ENCODE data around the gene CD180. TPM values are rescaled to one million over a fixed set of nuclear protein-coding genes. Genes with fewer than 3 reads are reported as not detected.
A peak's percentile ranks its signal among the peaks of the same experiment; 100 is the strongest.
"Not testable (repeated sequence)": the region's sequence is repeated elsewhere in the genome, so short reads cannot be mapped to it uniquely, and the experiment has no call there.

CD180 gene
- total and polyA plus RNA-seq, 9 donors = 0.66 to 1.7 (median 0.88) TPM

DNA sequence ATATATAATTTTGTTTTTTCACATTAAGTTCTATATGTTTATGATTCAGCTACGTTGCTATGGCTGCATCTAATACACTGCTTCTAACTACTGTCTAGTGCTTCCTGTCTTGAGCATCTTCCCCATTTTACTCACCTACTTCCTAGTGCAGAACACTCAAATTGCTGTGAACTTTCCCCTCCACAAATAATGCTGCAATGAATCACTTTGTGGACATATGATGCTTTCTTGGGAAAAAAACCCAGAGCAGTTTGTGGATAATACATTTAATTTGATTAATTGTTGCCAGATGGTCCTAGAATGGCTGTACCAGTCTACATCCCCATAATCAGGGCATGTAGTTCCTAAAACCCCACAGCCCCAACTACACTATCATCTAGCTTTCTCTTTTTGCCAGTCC lies 18.5 kb downstream of the CD180 start:
- no peaks in the 10 kb centered on the region for H3K27me3 ChIP-seq (ENCODE audit: control insufficient read depth, insufficient read depth, low read length)
- H3K9me3 ChIP-seq (replicated peaks; ENCODE audit: control insufficient read depth, low read depth, low read length) = peaks cover 2% of the 10 kb centered on the region
- no peak overlapping the region for H3K27ac ChIP-seq (ENCODE audit: low read length)
- no CpG with 5 or more reads among the region's 1 CpG for WGBS (ENCODE audit: insufficient coverage)
- DNase-seq = no peak
- H3K4me3 ChIP-seq (ENCODE audit: low read length) = no peak overlapping the region
- no peaks in the 10 kb centered on the region for H3K36me3 ChIP-seq (ENCODE audit: control insufficient read depth, insufficient read depth, low read length)
- H3K4me1 ChIP-seq (ENCODE audit: control insufficient read depth, insufficient read depth, low read length) = peaks cover 10% of the 10 kb centered on the region

DNA sequence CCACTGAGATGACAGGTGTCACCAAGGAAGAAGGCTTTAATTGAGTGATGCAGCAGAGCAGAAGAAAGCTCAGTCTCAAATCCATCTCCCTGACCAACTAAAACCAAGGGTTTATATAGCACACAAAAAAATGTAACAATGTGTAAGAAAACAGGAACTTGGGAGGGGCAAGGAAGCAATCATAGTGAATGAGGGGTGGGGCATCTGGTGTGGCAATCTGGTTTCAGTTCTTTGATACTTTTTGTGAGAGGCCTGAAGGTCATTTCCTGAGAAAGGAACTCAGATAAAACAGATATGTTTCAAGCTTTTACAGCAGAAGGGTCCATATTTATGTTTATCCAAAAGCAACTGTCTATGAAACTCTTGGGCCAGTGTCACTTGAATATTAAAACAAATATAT lies 19.7 kb downstream of the CD180 start:
- Histone ChIP-seq H3K4me1 (ENCODE audit: control insufficient read depth, insufficient read depth, low read length) (peaks cover 5% of the 10 kb centered on the region), H3K36me3 (ENCODE audit: control insufficient read depth, insufficient read depth, low read length) (no peaks in the 10 kb centered on the region), H3K9me3 (replicated peaks; ENCODE audit: control insufficient read depth, low read depth, low read length) (peaks cover 2% of the 10 kb centered on the region), H3K27me3 (ENCODE audit: control insufficient read depth, insufficient read depth, low read length) (no peaks in the 10 kb centered on the region), H3K4me3 (ENCODE audit: low read length) (no peak overlapping the region), H3K27ac (ENCODE audit: low read length) (no peak overlapping the region)
- no peak for DNase-seq

DNA sequence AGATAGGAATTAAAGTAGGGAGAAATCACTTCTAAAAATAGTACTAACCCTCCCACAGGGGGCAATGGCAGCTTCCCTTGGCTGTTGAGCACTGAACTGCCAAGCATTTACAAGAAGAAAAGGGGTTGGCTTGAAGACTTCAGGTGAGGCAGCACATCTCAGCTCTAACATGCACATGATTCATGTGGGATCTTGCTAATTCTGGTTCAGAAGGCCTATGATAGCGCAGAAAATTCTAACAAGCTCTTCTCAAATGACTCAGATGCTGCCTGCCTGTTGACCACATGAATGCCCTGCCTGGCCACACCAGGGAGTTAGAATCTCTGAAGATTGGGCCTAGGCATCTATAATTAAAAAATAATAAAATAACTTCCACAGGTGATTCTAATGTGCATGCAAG lies 22.6 kb downstream of the CD180 start:
- Histone ChIP-seq H3K4me1 (ENCODE audit: control insufficient read depth, insufficient read depth, low read length) (no peaks in the 10 kb centered on the region), H3K4me3 (ENCODE audit: low read length) (no peak overlapping the region), H3K9me3 (replicated peaks; ENCODE audit: control insufficient read depth, low read depth, low read length) (peaks cover 2% of the 10 kb centered on the region), H3K27ac (ENCODE audit: low read length) (no peak overlapping the region), H3K36me3 (ENCODE audit: control insufficient read depth, insufficient read depth, low read length) (no peaks in the 10 kb centered on the region), H3K27me3 (ENCODE audit: control insufficient read depth, insufficient read depth, low read length) (no peaks in the 10 kb centered on the region)
- no CpG with 5 or more reads among the region's 1 CpG for WGBS (ENCODE audit: insufficient coverage)
- DNase-seq = no peak

DNA sequence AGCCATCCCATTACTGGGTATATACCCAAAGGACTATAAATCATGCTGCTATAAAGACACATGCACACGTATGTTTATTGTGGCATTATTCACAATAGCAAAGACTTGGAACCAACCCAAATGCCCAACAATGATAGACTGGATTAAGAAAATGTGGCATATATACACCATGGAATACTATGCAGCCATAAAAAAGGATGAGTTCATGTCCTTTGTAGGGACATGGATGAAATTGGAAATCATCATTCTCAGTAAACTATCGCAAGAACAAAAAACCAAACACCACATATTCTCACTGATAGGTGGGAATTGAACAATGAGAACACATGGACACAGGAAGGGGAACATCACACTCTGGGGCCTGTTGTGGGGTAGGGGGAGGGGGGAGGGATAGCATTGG lies 23.2 kb downstream of the CD180 start:
- WGBS (ENCODE audit: insufficient coverage) = no CpG with 5 or more reads among the region's 2 CpGs

DNA sequence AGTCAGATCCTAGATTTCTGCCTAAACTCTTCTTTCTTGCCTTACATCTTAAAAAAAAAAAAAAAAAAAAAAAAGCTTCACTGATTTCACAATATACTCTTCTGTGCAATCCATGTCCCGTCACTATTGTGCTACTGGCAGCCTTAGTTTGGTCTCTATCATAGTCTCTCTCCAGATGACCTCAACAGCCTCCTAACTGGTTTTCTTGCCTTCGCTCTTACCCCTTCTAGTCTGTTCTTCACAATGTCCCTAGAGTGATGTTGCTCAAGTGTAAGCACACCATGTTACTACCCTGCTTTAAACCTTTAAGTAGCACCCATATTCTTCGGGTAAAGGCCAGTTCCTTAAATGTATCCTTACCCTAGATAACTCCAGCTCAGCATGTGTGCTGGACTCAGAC lies 25.8 kb downstream of the CD180 start:
- Histone ChIP-seq H3K4me1 (ENCODE audit: control insufficient read depth, insufficient read depth, low read length) (peaks cover 9% of the 10 kb centered on the region), H3K27me3 (ENCODE audit: control insufficient read depth, insufficient read depth, low read length) (no peaks in the 10 kb centered on the region), H3K36me3 (ENCODE audit: control insufficient read depth, insufficient read depth, low read length) (peaks cover 12% of the 10 kb centered on the region), H3K9me3 (replicated peaks; ENCODE audit: control insufficient read depth, low read depth, low read length) (no peaks in the 10 kb centered on the region), H3K27ac (ENCODE audit: low read length) (no peak overlapping the region), H3K4me3 (ENCODE audit: low read length) (no peak overlapping the region)
- WGBS (ENCODE audit: insufficient coverage) = 90% methylated on average over 3 of the region's 3 CpGs
- no peak for DNase-seq

More for the DNA sequence above, 23.2 kb downstream of the CD180 start:
- not testable (repeated sequence) for H3K9me3 ChIP-seq (replicated peaks; ENCODE audit: control insufficient read depth, low read depth, low read length); H3K4me1 ChIP-seq (ENCODE audit: control insufficient read depth, insufficient read depth, low read length); H3K36me3 ChIP-seq (ENCODE audit: control insufficient read depth, insufficient read depth, low read length); H3K4me3 ChIP-seq (ENCODE audit: low read length); DNase-seq; H3K27ac ChIP-seq (ENCODE audit: low read length); H3K27me3 ChIP-seq (ENCODE audit: control insufficient read depth, insufficient read depth, low read length)

DNA sequence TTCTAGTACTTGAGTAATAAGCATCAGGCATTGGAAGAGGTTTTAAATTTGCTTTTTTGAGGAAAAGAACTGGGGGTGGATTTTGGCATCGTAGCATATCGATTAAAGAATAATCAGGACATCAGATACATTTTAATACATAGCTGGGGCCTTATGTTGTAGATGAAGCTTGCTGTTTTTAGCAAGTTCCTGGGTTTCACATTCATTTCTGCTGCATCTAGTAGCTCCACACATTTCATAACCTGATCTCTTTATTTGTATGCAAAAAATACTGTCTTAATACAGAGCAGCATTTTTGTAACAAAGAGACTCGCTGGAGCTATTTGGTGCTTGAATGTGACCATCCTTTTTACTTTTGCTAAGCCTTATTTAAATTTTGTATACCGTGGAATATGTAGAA lies 28.5 kb downstream of the CD180 start:
- Histone ChIP-seq H3K9me3 (replicated peaks; ENCODE audit: control insufficient read depth, low read depth, low read length) (no peaks in the 10 kb centered on the region), H3K4me1 (ENCODE audit: control insufficient read depth, insufficient read depth, low read length) (peaks cover 11% of the 10 kb centered on the region), H3K27ac (ENCODE audit: low read length) (no peak overlapping the region), H3K27me3 (ENCODE audit: control insufficient read depth, insufficient read depth, low read length) (no peaks in the 10 kb centered on the region), H3K4me3 (ENCODE audit: low read length) (no peak overlapping the region), H3K36me3 (ENCODE audit: control insufficient read depth, insufficient read depth, low read length) (peaks cover 38% of the 10 kb centered on the region)
- WGBS (ENCODE audit: insufficient coverage) = no CpG with 5 or more reads among the region's 4 CpGs
- no peak for DNase-seq

DNA sequence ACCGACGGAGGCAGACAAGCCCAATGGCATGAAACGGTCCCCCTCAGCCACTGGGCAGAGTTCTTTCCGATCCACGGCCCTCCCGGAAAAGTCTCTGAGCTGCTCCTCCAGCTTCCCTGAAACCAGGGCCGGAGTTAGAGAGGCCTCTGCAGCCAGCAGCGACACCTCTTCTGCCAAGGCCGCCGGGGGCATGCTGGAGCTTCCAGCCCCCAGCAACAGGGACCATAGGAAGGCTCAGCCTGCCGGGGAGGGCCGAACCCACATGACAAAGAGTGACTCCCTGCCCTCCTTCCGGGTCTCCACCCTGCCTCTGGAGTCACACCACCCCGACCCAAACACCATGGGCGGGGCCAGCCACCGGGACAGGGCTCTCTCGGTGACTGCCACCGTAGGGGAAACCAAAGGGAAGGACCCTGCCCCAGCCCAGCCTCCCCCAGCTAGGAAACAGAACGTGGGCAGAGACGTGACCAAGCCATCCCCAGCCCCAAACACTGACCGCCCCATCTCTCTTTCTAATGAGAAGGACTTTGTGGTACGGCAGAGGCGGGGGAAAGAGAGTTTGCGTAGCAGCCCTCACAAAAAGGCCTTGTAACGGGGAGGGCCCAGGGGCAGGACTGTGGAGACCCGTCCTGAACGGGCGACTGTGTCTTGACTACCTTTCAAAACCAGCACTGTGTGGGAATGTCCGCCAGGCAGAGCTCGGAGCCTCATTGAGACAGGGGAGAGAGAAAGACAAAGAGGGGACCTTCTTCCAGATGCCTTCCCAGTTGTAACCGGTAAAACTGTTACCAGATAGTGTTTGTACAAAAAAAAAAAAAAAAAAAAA lies 29.9 kb downstream of the CD180 start:
- H3K4me3 ChIP-seq (ENCODE audit: low read length) = peak overlapping the region; percentile 23
- H3K4me1 ChIP-seq (ENCODE audit: control insufficient read depth, insufficient read depth, low read length) = peaks cover 11% of the 10 kb centered on the region
- WGBS (ENCODE audit: insufficient coverage) = 50% methylated on average over 27 of the region's 31 CpGs
- peak overlapping the region; percentile 31 for H3K27ac ChIP-seq (ENCODE audit: low read length)
- H3K9me3 ChIP-seq (replicated peaks; ENCODE audit: control insufficient read depth, low read depth, low read length) = no peaks in the 10 kb centered on the region
- H3K36me3 ChIP-seq (ENCODE audit: control insufficient read depth, insufficient read depth, low read length) = peaks cover 47% of the 10 kb centered on the region
- DNase-seq = no peak
- H3K27me3 ChIP-seq (ENCODE audit: control insufficient read depth, insufficient read depth, low read length) = no peaks in the 10 kb centered on the region

DNA sequence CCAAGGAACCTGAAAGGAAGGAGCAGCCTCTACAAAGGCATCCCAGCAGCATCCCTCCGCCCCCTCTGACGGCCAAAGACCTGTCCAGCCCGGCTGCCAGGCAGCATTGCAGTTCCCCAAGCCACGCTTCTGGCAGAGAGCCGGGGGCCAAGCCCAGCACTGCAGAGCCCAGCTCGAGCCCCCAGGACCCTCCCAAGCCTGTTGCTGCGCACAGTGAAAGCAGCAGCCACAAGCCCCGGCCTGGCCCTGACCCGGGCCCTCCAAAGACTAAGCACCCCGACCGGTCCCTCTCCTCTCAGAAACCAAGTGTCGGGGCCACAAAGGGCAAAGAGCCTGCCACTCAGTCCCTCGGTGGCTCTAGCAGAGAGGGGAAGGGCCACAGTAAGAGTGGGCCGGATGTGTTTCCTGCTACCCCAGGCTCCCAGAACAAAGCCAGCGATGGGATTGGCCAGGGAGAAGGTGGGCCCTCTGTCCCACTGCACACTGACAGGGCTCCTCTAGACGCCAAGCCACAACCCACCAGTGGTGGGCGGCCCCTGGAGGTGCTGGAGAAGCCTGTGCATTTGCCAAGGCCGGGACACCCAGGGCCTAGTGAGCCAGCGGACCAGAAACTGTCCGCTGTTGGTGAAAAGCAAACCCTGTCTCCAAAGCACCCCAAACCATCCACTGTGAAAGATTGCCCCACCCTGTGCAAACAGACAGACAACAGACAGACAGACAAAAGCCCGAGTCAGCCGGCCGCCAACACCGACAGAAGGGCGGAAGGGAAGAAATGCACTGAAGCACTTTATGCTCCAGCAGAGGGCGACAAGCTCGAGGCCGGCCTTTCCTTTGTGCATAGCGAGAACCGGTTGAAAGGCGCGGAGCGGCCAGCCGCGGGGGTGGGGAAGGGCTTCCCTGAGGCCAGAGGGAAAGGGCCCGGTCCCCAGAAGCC lies 30.8 kb downstream of the CD180 start:
- no peaks in the 10 kb centered on the region for H3K27me3 ChIP-seq (ENCODE audit: control insufficient read depth, insufficient read depth, low read length)
- peak overlapping the region; percentile 31 for H3K27ac ChIP-seq (ENCODE audit: low read length)
- WGBS (ENCODE audit: insufficient coverage) = 42% methylated on average over 34 of the region's 36 CpGs
- DNase-seq = peak; percentile 91
- peaks cover 48% of the 10 kb centered on the region for H3K36me3 ChIP-seq (ENCODE audit: control insufficient read depth, insufficient read depth, low read length)
- peaks cover 11% of the 10 kb centered on the region for H3K4me1 ChIP-seq (ENCODE audit: control insufficient read depth, insufficient read depth, low read length)
- H3K9me3 ChIP-seq (replicated peaks; ENCODE audit: control insufficient read depth, low read depth, low read length) = no peaks in the 10 kb centered on the region
- peak overlapping the region; percentile 23 for H3K4me3 ChIP-seq (ENCODE audit: low read length)

DNA sequence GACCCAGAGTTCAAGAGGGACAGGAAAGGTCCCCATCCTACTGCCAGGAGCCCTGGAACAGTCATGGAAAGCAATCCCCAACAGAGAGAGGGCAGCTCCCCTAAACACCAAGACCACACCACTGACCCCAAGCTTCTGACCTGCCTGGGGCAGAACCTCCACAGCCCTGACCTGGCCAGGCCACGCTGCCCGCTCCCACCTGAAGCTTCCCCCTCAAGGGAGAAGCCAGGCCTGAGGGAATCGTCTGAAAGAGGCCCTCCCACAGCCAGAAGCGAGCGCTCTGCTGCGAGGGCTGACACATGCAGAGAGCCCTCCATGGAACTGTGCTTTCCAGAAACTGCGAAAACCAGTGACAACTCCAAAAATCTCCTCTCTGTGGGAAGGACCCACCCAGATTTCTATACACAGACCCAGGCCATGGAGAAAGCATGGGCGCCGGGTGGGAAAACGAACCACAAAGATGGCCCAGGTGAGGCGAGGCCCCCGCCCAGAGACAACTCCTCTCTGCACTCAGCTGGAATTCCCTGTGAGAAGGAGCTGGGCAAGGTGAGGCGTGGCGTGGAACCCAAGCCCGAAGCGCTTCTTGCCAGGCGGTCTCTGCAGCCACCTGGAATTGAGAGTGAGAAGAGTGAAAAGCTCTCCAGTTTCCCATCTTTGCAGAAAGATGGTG lies 31.6 kb downstream of the CD180 start:
- WGBS (ENCODE audit: insufficient coverage) = 100% methylated on average over 5 of the region's 17 CpGs
- Histone ChIP-seq H3K27ac (ENCODE audit: low read length) (no peak overlapping the region), H3K9me3 (replicated peaks; ENCODE audit: control insufficient read depth, low read depth, low read length) (no peaks in the 10 kb centered on the region), H3K27me3 (ENCODE audit: control insufficient read depth, insufficient read depth, low read length) (no peaks in the 10 kb centered on the region), H3K36me3 (ENCODE audit: control insufficient read depth, insufficient read depth, low read length) (peaks cover 48% of the 10 kb centered on the region), H3K4me1 (ENCODE audit: control insufficient read depth, insufficient read depth, low read length) (peaks cover 11% of the 10 kb centered on the region), H3K4me3 (ENCODE audit: low read length) (no peak overlapping the region)
- no peak for DNase-seq
